Stimulated activated CD4-positive, alpha-beta T cell treated with anti-CD3 and anti-CD28 coated beads, Interleukin-2, amount 100 ng/mL, for 4 hours (primary cell): ENCODE data around the gene FAM53B.

Experiments used
- DNase-seq: peaks from one replicate; pipeline ENCODE4 v3.0.0-alpha.2; 2020; ENCODE audit warnings: low read depth

The FAM53B gene

DNA sequence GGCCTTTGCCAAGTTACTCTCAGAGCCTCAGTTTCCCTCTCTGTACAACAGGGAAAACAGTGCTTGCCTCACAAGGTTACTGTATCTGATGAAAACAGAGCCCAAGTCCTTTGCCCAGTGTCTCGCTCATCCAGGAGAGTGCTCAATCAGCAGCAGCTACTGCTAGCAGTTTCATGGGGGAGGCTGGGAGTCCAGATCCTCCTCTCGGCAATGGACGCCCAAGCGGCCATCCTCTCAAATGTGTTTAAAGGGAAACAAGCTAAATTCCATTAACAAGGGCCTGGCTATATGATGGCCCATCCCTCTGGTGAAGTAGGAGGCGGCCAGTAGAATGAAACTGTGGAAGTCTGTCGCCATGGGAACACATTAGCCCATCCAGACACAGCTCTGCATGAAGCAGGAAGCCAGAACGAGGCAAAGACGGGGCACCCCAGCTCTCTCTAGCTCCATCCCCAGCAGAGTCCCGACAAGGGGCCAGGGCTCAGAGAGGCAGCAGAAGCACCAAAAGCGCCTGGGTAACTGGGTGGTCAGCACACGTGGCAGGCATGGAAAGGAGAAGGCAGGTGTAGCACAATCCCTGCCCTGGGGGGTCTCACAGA, 35.2 kb downstream of the FAM53B start:
- DNase-seq = no peak

DNA sequence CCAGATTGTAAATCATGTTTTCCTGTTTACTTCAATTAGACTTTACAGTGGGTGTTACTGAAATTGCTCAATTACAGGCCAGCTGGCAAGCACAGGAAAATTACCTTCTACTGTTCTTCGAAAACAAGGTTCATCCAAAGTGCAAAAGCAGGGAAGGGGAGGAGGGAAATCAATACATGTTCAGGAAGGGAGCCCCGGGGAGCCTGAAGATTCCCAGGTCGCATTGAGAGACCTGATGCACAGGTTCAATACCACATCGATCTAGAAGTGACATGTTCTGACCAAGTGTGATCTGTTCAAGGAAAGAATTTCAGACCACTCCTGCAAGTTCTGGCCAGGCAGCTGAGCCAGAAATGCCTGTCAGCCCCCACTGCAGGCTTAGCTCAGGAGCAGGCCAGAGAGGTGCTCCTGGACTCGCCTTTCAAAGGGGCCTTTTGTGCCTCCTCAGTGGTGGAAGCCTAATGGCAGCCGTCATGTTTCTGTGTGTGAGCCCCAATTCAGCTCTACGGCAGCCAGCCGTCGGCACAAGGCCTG, 35.9 kb downstream of the FAM53B start:
- DNase-seq = no peak

DNA sequence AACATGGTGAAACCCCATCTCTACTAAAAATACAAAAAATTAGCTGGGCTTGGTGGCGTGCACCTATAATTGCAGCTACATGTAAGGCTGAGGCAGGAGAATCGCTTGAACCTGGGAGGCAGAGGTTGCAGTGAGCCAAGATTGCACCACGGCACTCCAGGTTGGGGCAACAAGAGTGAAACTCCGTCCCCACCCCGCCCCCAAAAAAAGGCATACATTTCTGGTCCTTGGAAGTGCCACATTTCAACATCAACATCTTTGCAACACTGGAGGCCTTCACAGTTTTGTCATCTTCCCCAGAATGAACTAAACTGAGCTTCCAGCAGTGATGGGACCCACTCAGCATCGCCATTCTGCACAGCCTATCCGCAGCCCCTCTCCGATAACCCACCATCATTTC, 36.6 kb downstream of the FAM53B start:
- no peak for DNase-seq

DNA sequence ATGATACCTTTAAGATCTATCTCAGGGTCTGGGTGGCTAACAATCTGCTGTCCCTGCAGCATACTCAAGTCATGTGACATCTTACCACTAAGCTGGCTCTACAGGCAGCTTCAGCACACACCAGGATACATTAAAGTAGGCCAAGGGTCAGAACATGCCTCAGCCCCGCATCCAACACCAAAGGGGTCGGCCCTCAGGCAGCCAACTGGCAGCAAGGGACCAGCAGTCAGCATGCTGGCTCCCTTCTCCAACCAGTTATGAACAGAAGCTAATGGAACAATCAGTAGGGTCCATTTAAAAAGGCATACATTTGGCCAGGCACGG, 37.1 kb downstream of the FAM53B start:
- no peak for DNase-seq

DNA sequence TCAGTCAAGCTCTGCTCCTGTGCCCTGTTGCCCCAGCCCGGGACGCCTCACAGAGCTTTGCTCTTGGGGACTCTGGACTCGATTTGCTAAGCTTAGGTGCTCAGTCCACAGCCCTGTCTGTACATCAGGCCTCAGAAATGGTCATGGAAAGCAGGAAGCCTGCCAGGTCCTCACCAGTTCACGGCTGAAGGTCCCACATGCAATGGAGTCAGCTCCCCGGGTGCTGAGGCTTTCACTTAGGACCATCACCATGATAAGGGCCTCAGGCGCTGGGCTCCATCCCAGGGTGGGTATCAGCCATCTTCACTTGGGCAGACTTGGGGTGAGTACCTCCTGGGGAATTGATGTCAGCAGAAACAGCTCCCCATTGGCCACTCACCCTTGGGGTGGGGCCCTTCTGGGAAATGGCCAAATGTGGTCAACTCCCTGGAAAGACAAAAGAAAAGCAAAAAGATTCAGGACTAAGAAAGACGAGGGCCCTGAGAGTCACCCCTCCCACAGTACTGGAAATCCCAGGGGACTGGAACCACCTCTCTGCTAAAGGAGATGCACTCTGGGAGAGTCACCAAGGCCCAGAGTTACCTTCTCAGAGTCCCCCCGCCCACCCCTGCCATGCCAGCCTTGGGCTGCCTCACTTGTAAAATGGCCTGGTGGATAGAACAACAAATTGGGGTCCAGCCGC, 37.6 kb downstream of the FAM53B start:
- no peak for DNase-seq

DNA sequence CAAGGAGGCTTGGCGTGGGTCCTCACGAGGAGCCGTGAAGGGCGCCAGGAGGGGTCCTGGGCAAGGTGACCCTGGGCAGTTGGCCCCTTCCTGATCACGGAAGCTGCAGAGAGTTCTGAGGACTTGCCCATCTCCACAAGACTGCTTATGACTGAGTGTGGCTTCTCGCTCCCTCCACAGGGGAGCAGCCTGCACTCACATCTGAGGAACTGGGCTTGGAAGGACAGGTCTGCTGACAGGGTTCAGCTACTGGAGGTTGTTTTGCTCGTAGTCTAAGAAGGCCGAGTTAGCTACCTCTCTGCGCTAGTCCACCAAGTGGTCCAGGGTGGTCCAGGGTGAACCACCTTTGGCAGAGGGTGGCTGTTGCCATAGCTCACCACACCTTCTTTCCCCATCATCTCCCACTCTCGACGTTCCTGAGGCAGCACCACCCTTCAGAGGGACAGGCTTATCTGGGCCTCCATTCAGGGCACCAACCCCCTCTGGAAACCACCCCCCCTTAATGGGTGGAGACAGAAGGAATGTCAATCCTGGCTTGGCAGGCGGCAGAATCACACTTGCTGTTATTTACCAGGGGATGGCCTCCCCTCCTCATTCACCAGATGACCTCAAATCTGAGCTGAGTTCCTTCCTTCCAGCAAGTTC, 38.2 kb downstream of the FAM53B start:
- DNase-seq = no peak

DNA sequence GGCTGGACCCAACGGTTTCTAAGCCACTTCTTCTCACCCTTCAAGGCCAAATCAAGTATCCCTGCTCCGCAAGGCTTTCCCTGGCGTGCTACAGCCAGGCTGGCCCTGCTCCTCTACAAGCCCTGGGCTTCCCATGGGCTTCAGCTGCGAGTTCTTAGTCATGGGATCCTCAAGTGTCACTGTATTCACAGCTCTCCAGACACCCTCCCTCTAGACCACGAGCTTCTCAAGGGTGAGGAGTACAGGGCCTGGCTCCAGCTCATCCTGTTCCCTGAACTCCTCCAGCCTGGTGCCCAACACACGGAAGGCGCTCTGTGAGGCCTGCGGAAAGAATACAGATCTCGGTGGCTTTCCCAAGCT, 38.8 kb downstream of the FAM53B start:
- no peak for DNase-seq

DNA sequence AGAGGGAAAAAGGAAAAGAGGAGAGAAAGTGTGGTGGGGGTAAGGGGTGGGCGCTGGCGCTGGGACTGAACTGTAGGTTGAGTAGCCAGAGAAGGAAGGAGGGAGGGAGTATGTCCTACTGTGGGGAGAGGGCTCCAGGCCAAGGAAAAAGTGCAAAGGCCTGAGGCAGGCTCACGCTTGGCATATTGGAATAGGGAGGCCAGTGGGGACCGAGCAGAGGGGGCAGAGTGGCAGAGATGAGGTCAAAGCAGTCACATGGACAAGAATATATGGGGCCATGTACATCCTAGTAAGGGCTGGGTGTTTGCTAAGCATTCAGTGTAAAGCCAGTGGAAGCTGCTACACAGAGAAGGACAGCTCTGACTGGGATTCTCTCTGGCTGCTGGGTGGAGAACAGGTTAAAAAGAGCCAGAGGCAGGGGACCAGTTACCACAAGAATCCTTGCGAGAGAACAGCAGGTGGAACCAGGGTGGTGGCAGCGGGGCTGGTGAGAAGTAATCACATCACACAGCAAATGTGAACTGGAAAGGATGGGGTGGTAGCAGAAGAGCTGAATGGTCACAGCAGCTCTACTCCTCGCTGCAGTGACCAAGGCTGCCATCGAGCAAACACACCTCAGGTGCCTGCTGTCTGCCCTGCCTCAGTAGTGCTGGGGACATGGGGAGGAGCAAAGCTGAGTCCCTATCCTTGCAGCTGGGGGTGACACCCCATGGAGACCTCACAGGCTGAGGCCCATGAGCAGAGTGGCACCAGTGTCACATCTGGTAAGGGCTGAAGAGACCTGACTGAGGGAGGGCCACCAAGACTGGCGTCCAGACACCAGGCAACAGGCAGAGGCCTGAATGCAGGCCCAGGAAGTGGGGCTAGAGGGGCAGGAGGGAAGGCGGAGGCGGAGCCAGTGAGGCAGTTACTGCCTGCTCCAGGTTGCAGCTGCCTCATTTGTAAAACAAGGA, 39.5 kb downstream of the FAM53B start:
- no peak for DNase-seq

DNA sequence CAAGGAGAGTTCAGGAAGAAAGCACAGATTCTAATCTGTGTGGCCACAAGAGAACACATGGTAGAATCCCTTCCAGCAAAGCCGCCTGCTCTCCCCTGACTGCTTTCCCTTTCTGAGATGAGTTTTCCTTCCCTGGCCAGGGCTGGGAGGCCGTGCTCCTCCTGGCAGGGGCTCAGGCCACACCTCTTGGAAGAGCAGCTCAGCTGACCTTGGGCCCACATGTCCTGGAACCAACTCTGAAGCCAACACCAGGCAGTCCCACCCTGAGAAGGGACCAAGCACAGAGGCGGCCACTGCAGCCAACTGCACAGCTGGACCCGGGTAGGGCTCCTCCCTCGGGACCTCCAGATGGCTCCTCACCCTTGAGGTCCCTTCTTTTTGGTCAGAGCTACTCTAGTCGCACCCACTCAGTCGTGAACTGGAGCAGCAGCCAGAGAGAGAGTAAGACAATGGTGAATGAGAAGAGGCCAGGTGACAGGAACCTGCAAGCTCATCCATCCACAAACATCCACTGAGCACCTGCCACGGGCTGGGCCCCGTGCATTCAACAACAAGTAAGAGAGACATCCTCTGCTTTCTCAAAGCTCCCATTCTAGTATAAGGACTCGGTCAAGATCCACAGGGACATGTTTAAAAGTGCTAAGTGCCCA, 40.3 kb downstream of the FAM53B start:
- no peak for DNase-seq

DNA sequence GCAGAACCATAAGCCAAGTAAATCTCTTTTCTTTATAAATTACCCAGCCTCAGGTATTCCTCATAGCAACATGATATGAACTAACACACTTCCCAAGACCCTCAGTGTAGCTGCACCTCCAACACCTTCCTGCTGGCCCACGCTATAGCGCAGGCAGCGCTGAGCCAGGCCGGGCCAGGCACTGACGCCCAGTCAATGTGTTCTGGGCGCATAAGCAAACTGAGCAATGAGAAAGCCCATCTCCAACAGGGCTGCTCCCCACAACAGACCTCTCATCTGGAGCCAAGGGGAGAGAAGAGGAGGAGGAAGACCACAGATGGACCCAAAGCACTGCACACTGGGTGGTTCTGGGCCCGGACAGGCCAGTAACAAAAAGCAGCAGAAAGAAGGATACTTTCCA, 40.8 kb downstream of the FAM53B start:
- DNase-seq = no peak

DNA sequence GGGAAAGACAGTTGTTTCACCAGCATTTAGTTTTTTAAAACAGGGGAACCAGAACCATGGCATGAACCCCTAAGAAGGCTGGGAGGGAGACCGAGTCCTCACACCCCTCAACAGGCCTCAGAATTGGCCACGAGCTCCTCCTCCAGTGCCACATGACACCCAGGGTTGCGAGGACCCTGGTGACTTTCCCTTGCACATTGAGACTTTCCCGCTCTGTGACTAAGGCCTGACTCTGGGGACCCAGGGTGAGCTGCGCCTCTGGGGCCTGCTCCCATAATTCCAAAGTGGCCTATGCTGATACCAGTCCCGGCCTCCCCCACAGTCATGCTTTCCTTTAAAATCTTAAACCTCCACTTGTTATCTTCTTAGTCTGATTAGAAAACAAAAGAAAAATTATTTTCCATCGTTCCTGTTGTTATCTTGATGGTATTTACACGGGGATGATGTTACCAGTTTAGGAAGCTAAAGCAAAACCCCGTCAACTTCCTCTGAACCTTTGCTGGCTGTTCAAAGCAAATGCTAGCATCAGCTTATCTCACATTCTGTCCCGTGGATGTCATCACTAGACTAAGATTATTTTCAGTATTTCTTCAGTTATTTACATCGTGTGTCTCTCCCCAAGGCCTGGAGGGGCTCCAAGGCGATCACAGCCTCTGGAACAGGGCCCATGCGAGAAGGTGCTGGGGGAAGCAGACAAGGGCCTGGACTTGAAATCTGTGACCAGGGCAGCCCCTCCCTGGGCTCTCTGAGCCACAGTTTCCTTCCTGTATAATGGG, 42.1 kb downstream of the FAM53B start:
- peak; percentile 35 for DNase-seq

DNA sequence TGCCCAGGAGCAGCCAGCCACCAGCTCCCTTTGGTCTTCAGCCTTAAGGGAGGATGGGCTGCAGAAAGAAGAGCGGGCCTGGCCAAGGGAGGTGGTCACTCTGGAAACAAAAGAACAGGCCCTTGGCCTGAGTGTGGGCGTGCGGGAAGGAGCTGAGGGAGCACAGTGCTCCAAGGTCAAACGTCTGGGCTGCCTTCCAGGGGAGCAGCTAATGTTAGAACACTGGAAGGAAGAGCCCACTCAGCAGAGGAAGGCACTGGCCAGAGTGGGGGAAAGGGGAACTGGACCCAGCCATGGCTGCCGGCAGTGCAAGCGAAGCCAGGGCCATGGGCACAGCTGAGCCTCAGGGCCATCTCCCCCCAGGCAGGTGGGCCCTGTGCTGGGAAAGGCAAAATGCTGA, 42.7 kb downstream of the FAM53B start:
- no peak for DNase-seq

DNA sequence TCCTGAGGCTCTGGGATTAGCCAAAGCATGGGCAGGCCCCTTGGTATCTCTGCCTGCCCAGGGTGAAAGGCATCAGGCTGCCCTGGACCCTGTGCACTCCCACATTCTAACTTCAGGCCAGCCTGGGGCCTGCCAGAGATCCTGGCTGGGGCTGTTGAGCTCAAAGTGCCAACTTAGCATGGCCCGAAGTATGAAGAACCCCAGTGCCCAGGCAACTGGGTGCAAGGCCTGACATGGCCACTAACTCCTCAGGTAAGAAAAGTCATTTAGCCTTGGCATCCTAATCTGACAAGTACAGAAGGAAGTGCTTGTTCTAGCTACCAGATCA, 43.2 kb downstream of the FAM53B start:
- DNase-seq = no peak

DNA sequence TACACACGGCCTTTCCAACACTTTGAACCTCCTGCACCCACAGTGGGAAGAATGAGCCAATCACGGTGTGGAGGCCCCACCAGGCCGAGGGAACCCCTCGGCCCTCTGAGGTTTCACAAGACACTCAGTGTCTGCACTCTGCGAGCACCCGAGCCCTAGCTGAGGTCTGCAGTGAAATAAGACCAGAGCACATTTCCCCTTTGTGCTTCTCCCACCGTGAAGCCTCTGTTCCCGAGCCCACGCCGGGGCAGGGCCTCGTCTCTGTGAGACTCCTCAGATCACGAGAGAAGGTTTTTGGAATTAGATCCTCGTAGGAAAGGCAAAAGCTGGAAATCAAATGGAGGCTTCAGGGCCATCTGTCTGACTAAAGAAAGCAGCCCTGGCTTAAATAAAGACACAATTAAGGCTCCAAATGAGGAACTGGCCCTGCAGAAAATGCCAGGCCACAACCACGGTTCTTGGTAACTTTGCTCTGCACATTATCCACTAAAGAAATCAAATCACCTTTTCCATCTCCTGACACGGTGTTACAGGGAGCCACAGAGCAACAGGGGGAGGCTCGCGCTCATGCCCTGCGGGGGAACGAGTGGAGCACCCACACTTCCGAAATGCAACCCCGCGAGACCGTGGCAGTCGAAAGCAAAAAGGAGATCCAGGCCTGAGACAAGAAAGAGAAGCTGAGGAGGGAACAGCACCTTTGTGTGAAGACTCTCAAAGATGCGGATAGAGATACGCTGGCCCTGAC, 43.7 kb downstream of the FAM53B start:
- no peak for DNase-seq

DNA sequence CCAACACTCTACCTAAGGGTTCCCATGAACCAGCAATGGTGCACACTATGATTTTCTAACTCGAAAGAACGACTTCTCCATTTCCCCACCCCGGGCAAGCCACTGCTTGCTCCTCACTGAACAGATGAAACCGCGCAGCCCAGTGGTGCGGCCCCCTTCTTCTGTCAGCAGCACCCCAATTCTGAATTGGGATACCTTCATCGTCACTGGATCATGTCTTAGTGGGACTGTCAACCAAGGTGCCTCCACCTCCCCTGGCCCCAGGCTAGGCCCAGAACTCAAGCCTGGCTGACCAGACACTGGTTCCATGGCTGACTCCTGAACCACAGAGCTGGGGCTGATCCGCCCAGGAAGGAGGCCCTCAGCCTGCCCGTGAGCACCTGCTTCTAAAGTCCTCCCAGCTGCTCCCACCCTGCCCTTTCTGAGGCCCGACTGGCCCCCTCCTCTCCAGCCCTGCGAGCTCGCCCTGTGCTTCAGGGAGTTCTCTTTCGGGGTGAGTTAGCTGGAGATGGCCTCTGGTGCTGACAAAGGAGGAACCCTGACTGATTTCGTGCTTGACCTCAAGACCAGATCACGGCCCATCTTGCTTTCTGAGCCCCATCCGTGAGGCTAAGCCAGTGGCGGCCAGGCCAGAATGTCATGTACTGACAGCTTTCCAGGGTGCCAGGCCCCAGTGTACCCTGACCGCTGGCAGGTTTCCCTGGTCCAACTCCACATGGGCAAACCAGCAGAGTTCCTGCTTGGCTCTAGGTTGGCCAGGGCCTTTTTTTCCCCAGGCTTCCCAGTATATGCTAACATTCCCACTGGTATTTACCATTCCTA, 44.5 kb downstream of the FAM53B start:
- DNase-seq = no peak

DNA sequence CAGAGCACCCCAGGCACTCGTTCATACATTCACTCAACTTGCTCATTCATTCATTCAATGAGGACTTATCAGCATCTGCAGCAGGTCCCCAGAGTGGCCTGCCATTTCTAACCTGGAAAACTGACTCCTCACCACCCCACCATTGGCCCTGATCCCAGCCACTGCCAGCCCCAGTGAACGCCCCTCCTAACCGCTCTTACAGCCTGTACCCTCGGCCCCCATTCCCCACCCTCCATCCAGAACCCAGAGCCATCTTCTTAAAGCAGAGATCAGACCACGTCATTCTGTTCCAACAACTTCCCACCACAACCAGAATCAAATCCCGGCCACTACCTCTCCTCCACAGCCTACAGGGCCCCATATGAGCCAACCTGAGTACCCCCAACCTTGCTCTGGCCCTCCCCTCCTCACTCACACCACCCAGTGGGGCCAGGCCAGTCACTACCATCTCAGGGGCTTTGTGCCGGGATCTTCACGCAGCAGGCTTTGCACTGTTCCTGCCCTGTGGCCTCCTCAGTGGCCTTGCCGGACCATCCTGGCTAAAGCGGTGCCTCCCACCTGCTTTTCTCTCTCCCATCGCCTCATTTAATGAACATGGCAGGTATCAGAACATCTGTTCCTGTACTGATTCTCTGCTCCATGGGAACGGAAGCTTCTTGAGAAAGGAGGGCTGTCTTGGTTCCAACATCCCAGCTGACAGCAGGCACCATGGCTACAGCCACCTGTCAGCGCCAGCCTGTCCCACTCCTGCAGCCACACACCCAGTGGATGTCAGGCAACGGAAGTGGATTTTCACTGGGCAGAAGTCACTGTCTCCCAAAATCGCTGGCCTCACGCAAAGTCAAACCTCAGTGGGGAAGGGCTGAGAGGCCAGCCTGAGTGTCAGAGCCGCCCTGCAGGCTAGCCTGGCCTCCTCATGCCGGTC, 45.4 kb downstream of the FAM53B start:
- no peak for DNase-seq

DNA sequence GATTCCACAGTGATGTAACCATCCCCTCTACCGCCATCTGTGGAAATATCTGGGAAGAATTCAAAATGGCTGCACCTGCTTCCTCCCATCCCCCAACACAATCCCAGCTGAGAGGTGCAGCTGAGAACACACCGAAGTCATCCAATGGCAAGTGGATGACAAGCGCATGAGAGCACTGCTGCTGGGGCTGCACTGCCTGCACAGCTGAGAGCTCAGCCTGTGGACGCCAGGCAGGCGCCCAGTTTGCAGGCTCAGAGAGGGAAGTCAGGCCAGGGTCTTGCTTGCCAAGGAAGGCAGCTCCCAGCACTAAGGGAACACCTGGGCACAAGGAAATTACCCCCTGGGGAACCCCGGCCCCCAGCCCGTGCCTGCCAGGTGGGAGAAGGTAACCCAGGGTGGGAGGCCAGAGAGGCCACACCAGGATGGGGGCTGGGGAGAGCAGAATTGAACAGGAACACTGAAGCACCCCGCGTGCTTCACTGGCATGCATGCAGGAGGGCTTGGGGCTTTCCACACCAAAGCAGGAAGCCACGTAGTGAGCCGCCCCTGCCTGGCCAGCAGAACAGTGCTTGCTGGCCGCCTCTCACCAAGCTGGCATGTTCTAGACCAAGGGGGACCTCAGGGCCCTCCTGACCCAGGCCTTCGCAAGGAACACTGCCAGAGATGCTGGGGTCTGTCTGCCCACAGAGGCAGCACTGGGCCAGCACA, 46.2 kb downstream of the FAM53B start:
- DNase-seq = peak; percentile 46

DNA sequence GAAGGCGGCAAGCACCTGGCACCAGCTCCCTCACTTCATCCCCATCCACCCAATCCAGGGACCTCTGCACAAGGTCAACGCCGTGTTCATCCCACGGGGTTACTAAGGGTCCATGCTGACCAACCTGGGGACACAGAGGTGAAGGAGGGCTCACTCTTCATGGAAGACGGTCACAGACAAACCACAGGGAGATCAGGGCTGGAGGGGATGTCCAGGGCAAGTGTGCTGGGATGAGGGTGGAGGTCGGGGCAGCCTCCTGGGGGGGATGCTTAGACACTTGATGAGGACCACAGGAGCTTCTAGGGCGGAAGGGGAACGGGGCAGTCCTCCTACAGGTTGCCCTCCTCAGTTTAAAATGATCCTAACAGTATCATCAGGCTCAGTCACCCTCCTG, 46.7 kb downstream of the FAM53B start:
- no peak for DNase-seq
